ENCODE data around the gene NFIB.

GRCh38 chr9:14155237-14155636, 158.7 kb downstream of the NFIB start:
- TF ChIP-seq CTCF (IDR thresholded peaks at IDR 0.05) (no peak), POLR2AphosphoS5 (IDR thresholded peaks at IDR 0.05) (no peak), POLR2A (IDR thresholded peaks at IDR 0.05) (no peak)
